ENCODE measurements around the gene OR2L5. TPM values are rescaled to one million over a fixed set of nuclear protein-coding genes. Genes with fewer than 3 reads are reported as not detected.

Gene OR2L5
- total RNA-seq: not detected

- no peak for DNase-seq (ENCODE audit: low spot score)
Observed at GRCh38 chr1:248013229-248013710, at the start of gene OR2L5. Gene OR2L5 (plus strand): TSS chr1:248013660. CDS start chr1:248021948, 8,288 bp downstream.

- DNase-seq (ENCODE audit: low spot score): no peak
Observed at GRCh38 chr1:247964933-247965332, 48.5 kb upstream of the OR2L5 start, which contains the start of gene OR2AK2. Gene OR2AK2 (plus strand): TSS chr1:247965233. CDS start chr1:247965377, 144 bp downstream.

DNA sequence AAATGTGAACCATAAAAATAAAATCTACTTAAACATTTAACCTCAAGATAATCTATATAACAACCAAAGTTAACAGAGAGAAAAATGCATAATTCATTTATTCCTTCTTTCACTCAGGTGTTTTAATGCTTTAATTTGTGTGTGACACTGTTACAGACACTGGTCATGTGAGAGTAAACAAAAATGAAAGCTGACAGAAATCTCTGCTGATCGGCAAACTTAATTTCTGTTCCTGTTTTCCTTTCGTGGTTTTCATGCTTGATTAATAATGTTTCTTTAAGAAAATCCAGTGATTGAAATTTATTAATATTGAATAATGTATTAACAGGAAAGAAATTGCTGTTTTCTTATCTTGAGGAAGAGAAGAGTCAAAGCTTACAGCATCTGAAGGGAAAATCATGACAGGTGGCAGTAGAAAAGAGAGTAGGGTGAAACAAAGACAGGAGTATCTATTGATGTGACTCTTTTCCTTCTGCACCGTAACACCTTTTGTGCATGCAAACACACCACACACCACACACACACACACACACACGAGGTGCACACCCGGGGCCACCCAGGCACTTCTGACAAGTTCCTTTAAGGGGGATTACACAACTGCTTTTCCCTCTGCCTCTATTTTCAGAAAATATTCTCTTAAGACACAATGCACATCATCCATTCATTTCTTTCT, 46.8 kb upstream of the OR2L5 start:
- DNase-seq (ENCODE audit: low spot score): no peak

DNA sequence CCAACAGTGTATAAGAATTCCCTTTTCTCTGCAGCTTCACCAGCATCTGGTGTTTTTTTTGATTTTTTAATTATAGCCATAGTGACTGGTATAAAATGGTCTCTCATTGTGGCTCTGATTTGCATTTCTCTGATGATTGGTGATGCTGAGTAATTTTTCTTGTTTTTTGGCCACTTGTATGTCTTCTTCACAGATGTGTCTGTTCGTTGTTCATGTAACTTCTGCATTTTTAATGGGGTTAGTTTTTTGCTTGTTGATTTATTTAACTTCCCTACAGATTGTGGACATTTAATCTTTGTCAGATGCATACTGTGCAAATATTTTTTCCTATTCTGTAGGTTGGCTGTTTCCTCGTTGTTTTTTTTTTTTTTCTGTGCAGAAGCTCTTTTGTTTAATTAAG, 20.5 kb upstream of the OR2L5 start:
- DNase-seq (ENCODE audit: low spot score): no peak

DNA sequence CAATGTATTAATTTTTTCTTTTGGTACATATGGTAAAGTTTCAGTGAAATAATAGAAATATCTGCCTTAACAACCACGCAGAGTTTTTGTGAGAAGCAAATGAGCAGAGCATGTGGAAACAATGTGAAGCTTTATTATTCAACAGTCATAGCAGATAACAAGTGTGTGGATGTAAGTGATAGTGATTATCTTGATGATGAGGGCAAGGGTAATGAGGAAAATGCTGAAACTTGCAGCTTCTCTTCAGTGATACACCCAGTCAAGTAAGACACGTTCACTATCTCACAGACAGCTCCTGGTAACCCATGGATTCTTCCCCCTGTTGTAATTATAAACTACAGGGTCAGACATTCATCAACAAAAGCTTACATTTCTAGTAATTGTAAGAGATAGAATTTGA, 14.6 kb upstream of the OR2L5 start:
- no peak for DNase-seq (ENCODE audit: low spot score)

GRCh38 chr1:248000169-248000568, 13.3 kb upstream of the OR2L5 start:
- no peak for DNase-seq (ENCODE audit: low spot score)

DNA sequence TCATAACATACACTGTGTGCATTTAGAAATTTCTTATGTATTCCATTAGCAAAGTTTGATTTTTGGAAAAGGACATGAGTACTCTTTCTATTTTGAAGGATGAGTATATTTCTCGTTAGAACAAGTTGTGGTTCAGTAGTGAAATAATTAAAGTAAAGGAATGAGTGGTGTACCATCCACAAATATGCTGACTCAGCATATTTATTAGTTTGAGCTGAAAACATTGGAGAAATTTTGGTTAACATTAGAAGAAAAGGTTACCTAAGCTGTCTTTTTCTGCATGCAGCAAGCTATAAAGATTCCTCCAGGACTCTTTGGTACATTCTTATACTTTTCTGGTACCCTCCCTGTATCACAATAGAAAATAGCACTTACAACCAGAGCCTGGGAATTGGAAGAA, 5.7 kb upstream of the OR2L5 start:
- DNase-seq (ENCODE audit: low spot score): no peak

GRCh38 chr1:248009681-248010080, 3.8 kb upstream of the OR2L5 start:
- DNase-seq (ENCODE audit: low spot score): no peak

- no peak for DNase-seq (ENCODE audit: low spot score)
Observed at GRCh38 chr1:248015803-248016202, 2.3 kb downstream of the OR2L5 start.

DNA sequence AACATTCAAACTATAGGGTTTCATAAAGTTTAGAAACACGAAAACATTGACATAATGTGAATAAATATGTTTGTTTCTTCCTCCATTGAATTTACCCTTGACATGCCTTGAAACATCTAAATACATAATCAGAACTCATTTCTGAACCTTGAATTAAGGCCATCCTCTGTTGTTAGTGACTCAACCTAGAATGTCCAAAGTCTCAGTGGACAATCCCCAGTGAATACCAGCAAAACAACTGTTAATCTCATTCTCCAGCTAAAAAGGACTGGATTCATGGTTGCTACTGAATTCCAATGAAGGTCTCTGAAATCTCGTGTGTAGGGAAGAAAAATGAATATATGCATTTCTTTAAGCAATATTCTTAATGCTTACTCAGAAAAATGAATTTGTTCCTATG, 16.3 kb downstream of the OR2L5 start, which contains the start of gene OR2L2:
Gene OR2L2 (plus strand): TSS at position 301 of the 400 bp plus-strand sequence. CDS start 8,198 bp downstream, outside the sequence.
- no peak for DNase-seq (ENCODE audit: low spot score)

DNA sequence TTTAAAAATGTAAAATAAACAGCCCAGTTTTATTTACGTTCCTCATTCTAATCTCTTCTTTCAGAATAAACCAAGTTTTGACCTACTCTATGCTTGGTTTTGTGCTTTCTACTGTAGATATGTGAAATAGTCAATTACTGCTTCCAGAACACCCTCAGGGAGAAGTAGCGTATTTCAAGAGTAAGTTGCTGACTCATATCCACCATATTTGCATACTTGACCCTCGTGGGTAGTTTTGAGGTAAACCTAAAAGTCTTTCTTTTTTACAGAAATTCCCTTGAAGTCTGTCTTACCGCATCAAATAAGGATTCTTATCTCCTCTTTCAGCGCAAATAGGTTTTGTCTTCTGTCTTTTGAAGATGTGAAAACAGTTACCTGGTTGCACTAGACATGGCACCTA, 31.7 kb downstream of the OR2L5 start:
- no peak for DNase-seq (ENCODE audit: low spot score)

GRCh38 chr1:248046536-248046935, 33.1 kb downstream of the OR2L5 start, which contains the start of gene OR2L3:
Gene OR2L3 (plus strand): TSS chr1:248046836. CDS start chr1:248060682, 13,846 bp downstream.
- no peak for DNase-seq (ENCODE audit: low spot score)

DNA sequence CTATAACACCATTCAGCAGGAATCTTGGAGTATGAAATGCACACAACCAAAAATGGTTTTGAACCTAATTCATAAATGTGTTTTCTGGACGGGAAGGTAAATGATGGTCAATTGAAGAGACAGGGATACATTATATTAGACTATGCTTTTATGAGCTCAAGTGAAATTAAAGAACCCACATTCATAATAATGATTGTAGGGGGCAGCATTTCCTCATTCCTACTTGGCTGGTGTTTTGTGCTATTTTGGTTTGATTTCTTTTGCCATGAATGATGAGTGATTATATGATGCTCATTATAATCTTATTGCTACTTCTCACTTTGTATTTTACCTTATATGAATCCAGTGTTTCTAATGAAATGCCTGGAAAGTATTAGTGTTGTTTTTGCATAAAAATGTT, 33.5 kb downstream of the OR2L5 start:
- no peak for DNase-seq (ENCODE audit: low spot score)

GRCh38 chr1:248054671-248055070, 41.2 kb downstream of the OR2L5 start:
- DNase-seq (ENCODE audit: low spot score): no peak

DNA sequence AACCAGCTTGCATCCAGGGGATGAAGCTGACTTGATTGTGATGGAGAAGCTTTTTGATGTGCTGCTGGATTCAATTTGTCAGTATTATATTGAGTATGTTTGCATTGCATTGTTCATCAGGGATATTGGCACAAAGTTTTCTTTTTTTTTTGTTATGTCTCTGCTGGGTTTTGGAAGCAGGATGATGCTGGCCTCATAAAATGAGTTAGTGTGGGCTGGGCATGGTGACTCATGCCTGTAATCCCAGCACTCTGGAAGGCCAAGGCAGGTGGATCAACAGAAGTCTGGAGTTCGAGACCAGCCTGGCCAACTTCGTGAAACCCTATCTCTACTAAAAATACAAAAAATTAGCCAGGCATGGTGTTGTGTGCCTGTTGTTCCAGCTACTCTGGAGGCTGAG, 41.8 kb downstream of the OR2L5 start:
- DNase-seq (ENCODE audit: low spot score): no peak

DNA sequence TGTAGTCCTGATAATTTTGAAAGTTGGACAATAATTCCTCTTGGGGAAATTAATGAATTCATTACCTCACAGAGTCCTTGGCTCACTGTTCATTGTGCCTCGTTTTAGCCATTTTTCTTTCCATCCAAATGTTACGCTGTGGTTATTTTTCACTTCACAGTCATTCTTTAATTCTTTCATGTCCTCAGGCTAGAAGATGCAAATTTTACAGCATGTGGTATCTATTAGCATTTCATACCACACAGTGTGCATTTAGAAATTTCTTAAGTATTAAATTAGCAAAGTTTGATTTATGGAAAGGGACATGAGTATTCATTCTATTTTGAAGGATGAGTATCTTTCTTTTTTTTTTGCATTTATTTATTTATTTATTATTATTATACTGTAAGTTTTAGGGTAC, 51.6 kb downstream of the OR2L5 start:
- DNase-seq (ENCODE audit: low spot score): no peak

- no peak for DNase-seq (ENCODE audit: low spot score)
Observed at GRCh38 chr1:248065604-248066003, 52.1 kb downstream of the OR2L5 start.

Other genes with a start within 250 kb of the OR2L5 start
- not detected for gene OR14A16, start 189.5 kb upstream of the OR2L5 start, total RNA-seq
- gene OR11L1, start 171.8 kb upstream of the OR2L5 start, total RNA-seq: not detected
- gene TRIM58, start 156.5 kb upstream of the OR2L5 start, total RNA-seq: 0.66 TPM
- gene OR2W3, start 118.1 kb upstream of the OR2L5 start, total RNA-seq: 0.66 TPM
- not detected for gene OR2T8, start 93.4 kb upstream of the OR2L5 start, total RNA-seq
- not detected for gene OR2AJ1, start 88.8 kb upstream of the OR2L5 start, total RNA-seq
- not detected for gene OR2L8, start 64.8 kb upstream of the OR2L5 start, total RNA-seq
- not detected for gene OR2AK2, start 48.4 kb upstream of the OR2L5 start, total RNA-seq
- 0.06 TPM for gene OR2L2, start 16.4 kb downstream of the OR2L5 start, total RNA-seq
- not detected for gene OR2L3, start 33.2 kb downstream of the OR2L5 start, total RNA-seq
- not detected for gene OR2L13, start 81.5 kb downstream of the OR2L5 start, total RNA-seq
- not detected for gene OR2M5, start 131.5 kb downstream of the OR2L5 start, total RNA-seq
- not detected for gene OR2M2, start 161.2 kb downstream of the OR2L5 start, total RNA-seq
- not detected for gene OR2M3, start 183.6 kb downstream of the OR2L5 start, total RNA-seq
- gene OR2M4, start 217.8 kb downstream of the OR2L5 start, total RNA-seq: not detected

Measured in mucosa of gallbladder (tissue), 1 donor.